ENCODE results near the gene ST3GAL2. TPM values are rescaled to one million over a fixed set of nuclear protein-coding genes. Genes with fewer than 3 reads are reported as not detected.
"Not testable (repeated sequence)": the region's sequence is repeated elsewhere in the genome, so short reads cannot be mapped to it uniquely, and the experiment has no call there.

Gene ST3GAL2
- total and polyA plus RNA-seq, 5 experiments from 2014 or later: 14.6 to 31.9 (median 23.4) TPM

- H3K4me1 Mint-ChIP-seq: peaks cover 11 to 29% (median 21%) of the 10 kb centered on the region in 4 donors
- no peak overlapping the region for H3K27ac Mint-ChIP-seq
- POLR2A ChIA-PET: interaction anchor here (0.6 kb wide), 1 partner anchor 14 kb away, joined by 6 read pairs; no protein-coding TSS in a partner anchor
These were observed 40.6 kb downstream of the ST3GAL2 start for GRCh38 chr16:70398177-70398743.

GRCh38 chr16:70396246-70396904 is 42.5 kb downstream of the ST3GAL2 start:
- DNase-seq (no peak), ATAC-seq (no peak)
- H3K27ac Mint-ChIP-seq: peak overlapping the region in 2 of 10 donors; percentile 16 to 62
- H3K4me1 Mint-ChIP-seq: peaks cover 7 to 18% (median 10%) of the 10 kb centered on the region in 4 donors
- H3K4me3 Mint-ChIP-seq: no peak overlapping the region
- H3K27me3 Mint-ChIP-seq: no peaks in the 10 kb centered on the region
- POLR2A ChIA-PET: interaction anchor here (0.6 to 1.0 kb wide), 4 partner anchors 8 to 65 kb away, joined by 3 to 5 read pairs (median 4); no protein-coding TSS in a partner anchor
- peaks cover 0 to 18% (median 0%) of the 10 kb centered on the region in 3 donors for H3K36me3 Mint-ChIP-seq
- H3K9me3 Mint-ChIP-seq: no peaks in the 10 kb centered on the region

More at GRCh38 chr16:70398177-70398743, 40.6 kb downstream of the ST3GAL2 start:
- H3K36me3 Mint-ChIP-seq: peaks cover 0 to 18% (median 0%) of the 10 kb centered on the region in 3 donors
- no peak for ATAC-seq
- no peak overlapping the region for H3K4me3 Mint-ChIP-seq
- no peaks in the 10 kb centered on the region for H3K27me3 Mint-ChIP-seq
- DNase-seq: no peak
- H3K9me3 Mint-ChIP-seq: no peaks in the 10 kb centered on the region

- Mint-ChIP-seq H3K27ac (no peak overlapping the region), H3K36me3 (peaks cover 0 to 21% (median 0%) of the 10 kb centered on the region in 3 donors), H3K27me3 (no peaks in the 10 kb centered on the region), H3K4me1 (peaks cover 3 to 9% (median 6%) of the 10 kb centered on the region in 4 donors), H3K4me3 (no peak overlapping the region), H3K9me3 (no peaks in the 10 kb centered on the region)
- DNase-seq (peak; percentile 12 to 76 (median 52)), ATAC-seq (peak; percentile 57 to 80)
- POLR2A ChIA-PET: interaction anchor here (0.7 kb wide), 1 partner anchor 51 kb away, joined by 3 read pairs; no protein-coding TSS in a partner anchor
These were observed 43.5 kb downstream of the ST3GAL2 start for GRCh38 chr16:70395345-70395901.

GRCh38 chr16:70394853-70395252 is 44.0 kb downstream of the ST3GAL2 start:
- Mint-ChIP-seq H3K27ac (peak overlapping the region in 1 of 10 donors; percentile 60), H3K36me3 (peaks cover 0 to 25% (median 0%) of the 10 kb centered on the region in 3 donors), H3K27me3 (no peaks in the 10 kb centered on the region), H3K4me1 (peaks cover 2 to 5% (median 3%) of the 10 kb centered on the region in 4 donors), H3K4me3 (no peak overlapping the region), H3K9me3 (no peaks in the 10 kb centered on the region)
- no peak for ATAC-seq
- POLR2A ChIA-PET: interaction anchor here (0.5 to 1.4 kb wide), 3 partner anchors 14 to 110 kb away, joined by 3 to 11 read pairs (median 3); no protein-coding TSS in a partner anchor
- no peak for DNase-seq

- Mint-ChIP-seq H3K4me1 (peaks cover 0 to 5% (median 3%) of the 10 kb centered on the region in 4 donors), H3K27me3 (no peaks in the 10 kb centered on the region), H3K9me3 (no peaks in the 10 kb centered on the region), H3K27ac (no peak overlapping the region), H3K4me3 (no peak overlapping the region), H3K36me3 (peaks cover 0 to 20% (median 0%) of the 10 kb centered on the region in 3 donors)
- POLR2A ChIA-PET: interaction anchor here (1.2 to 1.4 kb wide), 2 partner anchors 13 to 60 kb away, joined by 3 to 11 read pairs; no protein-coding TSS in a partner anchor
- DNase-seq (no peak), ATAC-seq (no peak)
These were observed 45.2 kb downstream of the ST3GAL2 start for GRCh38 chr16:70393662-70394061.

- POLR2A ChIA-PET: interaction anchor here (0.5 to 4.2 kb wide), 5 partner anchors 12 to 121 kb away, joined by 3 to 20 read pairs (median 4); partner anchors contain the start of gene FCSK
- Mint-ChIP-seq H3K4me1 (peaks cover 0 to 5% (median 3%) of the 10 kb centered on the region in 4 donors), H3K9me3 (no peaks in the 10 kb centered on the region)
These were observed 46.3 kb downstream of the ST3GAL2 start for GRCh38 chr16:70392606-70393005.

GRCh38 chr16:70391881-70392481 is 46.9 kb downstream of the ST3GAL2 start:
- DNase-seq (peak in 1 of 10 donors; percentile 35), ATAC-seq (no peak)
- Mint-ChIP-seq H3K9me3 (no peaks in the 10 kb centered on the region), H3K27ac (peak overlapping the region in 2 of 10 donors; percentile 53 to 57), H3K27me3 (no peaks in the 10 kb centered on the region), H3K36me3 (peaks cover 0 to 25% (median 5%) of the 10 kb centered on the region in 3 donors), H3K4me1 (peaks cover 0 to 5% (median 3%) of the 10 kb centered on the region in 4 donors), H3K4me3 (no peak overlapping the region)
- POLR2A ChIA-PET: interaction anchor here (0.5 to 4.2 kb wide), 5 partner anchors 11 to 95 kb away, joined by 3 to 20 read pairs (median 4); partner anchors contain the start of gene FCSK

More at GRCh38 chr16:70392606-70393005, 46.3 kb downstream of the ST3GAL2 start:
- Mint-ChIP-seq H3K36me3 (peaks cover 0 to 24% (median 5%) of the 10 kb centered on the region in 3 donors), H3K27ac (peak overlapping the region in 1 of 10 donors; percentile 57), H3K27me3 (no peaks in the 10 kb centered on the region), H3K4me3 (no peak overlapping the region)
- no peak for DNase-seq
- no peak for ATAC-seq

GRCh38 chr16:70391446-70391845 is 47.5 kb downstream of the ST3GAL2 start:
- no peaks in the 10 kb centered on the region for H3K27me3 Mint-ChIP-seq
- POLR2A ChIA-PET: interaction anchor here (0.8 to 4.2 kb wide), 2 partner anchors 11 to 20 kb away, joined by 4 to 20 read pairs; no protein-coding TSS in a partner anchor
- no peak for ATAC-seq
- H3K4me3 Mint-ChIP-seq: no peak overlapping the region
- H3K27ac Mint-ChIP-seq: peak overlapping the region in 5 of 10 donors; percentile 20 to 82 (median 65)
- H3K36me3 Mint-ChIP-seq: peaks cover 0 to 24% (median 5%) of the 10 kb centered on the region in 3 donors
- peak in 1 of 10 donors; percentile 57 for DNase-seq
- peaks cover 0 to 5% (median 3%) of the 10 kb centered on the region in 4 donors for H3K4me1 Mint-ChIP-seq
- H3K9me3 Mint-ChIP-seq: no peaks in the 10 kb centered on the region

GRCh38 chr16:70390774-70391173 is 48.1 kb downstream of the ST3GAL2 start:
- Mint-ChIP-seq H3K36me3 (peaks cover 0 to 25% (median 5%) of the 10 kb centered on the region in 3 donors), H3K4me1 (peaks cover 0 to 5% (median 3%) of the 10 kb centered on the region in 4 donors), H3K4me3 (no peak overlapping the region), H3K9me3 (no peaks in the 10 kb centered on the region), H3K27me3 (no peaks in the 10 kb centered on the region), H3K27ac (peak overlapping the region in 2 of 10 donors; percentile 20 to 57)
- POLR2A ChIA-PET: interaction anchor here (4.2 kb wide), 1 partner anchor 10 kb away, joined by 20 read pairs; no protein-coding TSS in a partner anchor
- ATAC-seq: no peak
- DNase-seq: no peak

- Mint-ChIP-seq H3K27me3 (no peaks in the 10 kb centered on the region), H3K36me3 (peaks cover 4 to 28% (median 5%) of the 10 kb centered on the region in 3 donors), H3K4me1 (peaks cover 0 to 7% (median 0%) of the 10 kb centered on the region in 4 donors), H3K27ac (no peak overlapping the region), H3K4me3 (no peak overlapping the region), H3K9me3 (no peaks in the 10 kb centered on the region)
- no peak for ATAC-seq
- peak in 1 of 10 donors; percentile 8 for DNase-seq
- POLR2A ChIA-PET: interaction anchor here (0.6 kb wide), 2 partner anchors 8 to 64 kb away, joined by 3 to 4 read pairs; no protein-coding TSS in a partner anchor
These were observed 50.8 kb downstream of the ST3GAL2 start for GRCh38 chr16:70388006-70388680.

- not testable (repeated sequence) for H3K27ac Mint-ChIP-seq
These were observed 52.5 kb downstream of the ST3GAL2 start for GRCh38 chr16:70386289-70386986.

More at GRCh38 chr16:70386289-70386986, 52.5 kb downstream of the ST3GAL2 start:
- peaks cover 0 to 11% (median 4%) of the 10 kb centered on the region in 4 donors for H3K4me1 Mint-ChIP-seq
- H3K36me3 Mint-ChIP-seq: peaks cover 4 to 28% (median 5%) of the 10 kb centered on the region in 3 donors
- DNase-seq: peak in 1 of 10 donors; percentile 21
- not testable (repeated sequence) for H3K9me3 Mint-ChIP-seq, ATAC-seq, H3K4me3 Mint-ChIP-seq, H3K27me3 Mint-ChIP-seq
- POLR2A ChIA-PET: interaction anchor here (1.0 kb wide), 1 partner anchor 39 kb away, joined by 3 read pairs; the partner anchor contains the start of gene DDX19A

All from naive thymus-derived CD8-positive, alpha-beta T cell (primary cell).